HL-60 (cell line): ENCODE data around the gene KIFC3.

Source experiments
- TF ChIP-seq, protein P1 (sequence below): IDR thresholded peaks from one replicate; pipeline ENCODE4 v1.5.1; 2011; ENCODE audit warnings: low read length, control low read depth, inconsistent platforms; ENCODE audit not compliant: insufficient read depth
- TF ChIP-seq, protein P2 (sequence below): IDR thresholded peaks from 2 replicates; pipeline ENCODE4 v1.6.1; 2012; ENCODE audit warnings: low read depth; ENCODE audit not compliant: insufficient replicate concordance

DNA sequence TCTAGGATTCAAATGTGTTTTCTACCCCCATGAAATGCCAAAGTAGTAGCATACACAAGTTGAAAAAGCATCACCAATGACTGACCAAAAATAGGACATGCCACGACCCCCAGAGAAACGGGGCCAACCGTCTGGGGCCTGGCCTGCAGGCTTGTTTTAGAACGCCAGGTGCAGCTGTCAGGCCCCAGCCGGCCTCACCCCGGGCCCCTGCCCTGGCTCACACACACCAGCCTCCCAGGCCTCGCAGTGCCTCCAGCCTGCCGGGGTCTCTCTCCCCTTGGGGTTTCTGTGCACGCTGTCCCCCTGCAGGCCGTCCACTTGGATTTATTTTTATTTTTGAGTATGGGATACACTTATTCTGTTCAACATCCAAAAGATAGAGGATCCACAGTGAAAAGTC is 58.8 kb downstream of the KIFC3 start:
- TF ChIP-seq, protein P1, sequence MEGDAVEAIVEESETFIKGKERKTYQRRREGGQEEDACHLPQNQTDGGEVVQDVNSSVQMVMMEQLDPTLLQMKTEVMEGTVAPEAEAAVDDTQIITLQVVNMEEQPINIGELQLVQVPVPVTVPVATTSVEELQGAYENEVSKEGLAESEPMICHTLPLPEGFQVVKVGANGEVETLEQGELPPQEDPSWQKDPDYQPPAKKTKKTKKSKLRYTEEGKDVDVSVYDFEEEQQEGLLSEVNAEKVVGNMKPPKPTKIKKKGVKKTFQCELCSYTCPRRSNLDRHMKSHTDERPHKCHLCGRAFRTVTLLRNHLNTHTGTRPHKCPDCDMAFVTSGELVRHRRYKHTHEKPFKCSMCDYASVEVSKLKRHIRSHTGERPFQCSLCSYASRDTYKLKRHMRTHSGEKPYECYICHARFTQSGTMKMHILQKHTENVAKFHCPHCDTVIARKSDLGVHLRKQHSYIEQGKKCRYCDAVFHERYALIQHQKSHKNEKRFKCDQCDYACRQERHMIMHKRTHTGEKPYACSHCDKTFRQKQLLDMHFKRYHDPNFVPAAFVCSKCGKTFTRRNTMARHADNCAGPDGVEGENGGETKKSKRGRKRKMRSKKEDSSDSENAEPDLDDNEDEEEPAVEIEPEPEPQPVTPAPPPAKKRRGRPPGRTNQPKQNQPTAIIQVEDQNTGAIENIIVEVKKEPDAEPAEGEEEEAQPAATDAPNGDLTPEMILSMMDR, result no peak
- TF ChIP-seq, protein P2, sequence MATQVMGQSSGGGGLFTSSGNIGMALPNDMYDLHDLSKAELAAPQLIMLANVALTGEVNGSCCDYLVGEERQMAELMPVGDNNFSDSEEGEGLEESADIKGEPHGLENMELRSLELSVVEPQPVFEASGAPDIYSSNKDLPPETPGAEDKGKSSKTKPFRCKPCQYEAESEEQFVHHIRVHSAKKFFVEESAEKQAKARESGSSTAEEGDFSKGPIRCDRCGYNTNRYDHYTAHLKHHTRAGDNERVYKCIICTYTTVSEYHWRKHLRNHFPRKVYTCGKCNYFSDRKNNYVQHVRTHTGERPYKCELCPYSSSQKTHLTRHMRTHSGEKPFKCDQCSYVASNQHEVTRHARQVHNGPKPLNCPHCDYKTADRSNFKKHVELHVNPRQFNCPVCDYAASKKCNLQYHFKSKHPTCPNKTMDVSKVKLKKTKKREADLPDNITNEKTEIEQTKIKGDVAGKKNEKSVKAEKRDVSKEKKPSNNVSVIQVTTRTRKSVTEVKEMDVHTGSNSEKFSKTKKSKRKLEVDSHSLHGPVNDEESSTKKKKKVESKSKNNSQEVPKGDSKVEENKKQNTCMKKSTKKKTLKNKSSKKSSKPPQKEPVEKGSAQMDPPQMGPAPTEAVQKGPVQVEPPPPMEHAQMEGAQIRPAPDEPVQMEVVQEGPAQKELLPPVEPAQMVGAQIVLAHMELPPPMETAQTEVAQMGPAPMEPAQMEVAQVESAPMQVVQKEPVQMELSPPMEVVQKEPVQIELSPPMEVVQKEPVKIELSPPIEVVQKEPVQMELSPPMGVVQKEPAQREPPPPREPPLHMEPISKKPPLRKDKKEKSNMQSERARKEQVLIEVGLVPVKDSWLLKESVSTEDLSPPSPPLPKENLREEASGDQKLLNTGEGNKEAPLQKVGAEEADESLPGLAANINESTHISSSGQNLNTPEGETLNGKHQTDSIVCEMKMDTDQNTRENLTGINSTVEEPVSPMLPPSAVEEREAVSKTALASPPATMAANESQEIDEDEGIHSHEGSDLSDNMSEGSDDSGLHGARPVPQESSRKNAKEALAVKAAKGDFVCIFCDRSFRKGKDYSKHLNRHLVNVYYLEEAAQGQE, result no peak
